Colonic mucosa (tissue), 4 donors: ENCODE measurements around the gene CADM3. TPM values are rescaled to one million over a fixed set of nuclear protein-coding genes. Genes with fewer than 3 reads are reported as not detected.

ENCODE experiments used
- DNase-seq: peaks from one replicate; pipeline ENCODE4 v3.0.0-alpha.2; 2020
- H3K27ac ChIP-seq: fragments of 200-600 bp; one replicate; pipeline ENCODE4 v1.8.0; 2021
- H3K27me3 ChIP-seq: fragments of 200-600 bp; one replicate; pipeline ENCODE4 v1.8.0; 2021
- H3K36me3 ChIP-seq: fragments of 200-600 bp; one replicate; pipeline ENCODE4 v1.8.0; 2021
- H3K4me1 ChIP-seq: fragments of 200-600 bp; one replicate; pipeline ENCODE4 v1.8.0; 2021; ENCODE audit warnings: mild to moderate bottlenecking
- H3K4me3 ChIP-seq: fragments of 200-600 bp; one replicate; pipeline ENCODE4 v1.8.0; 2021
- H3K9ac ChIP-seq, 2 donors: one replicate each; pipeline ENCODE4 v1.7.0; 2013; ENCODE audit warnings: control low read depth in 2 of 2, low read depth in 2 of 2, low read length in 2 of 2
- H3K9me3 ChIP-seq: fragments of 200-600 bp; one replicate; pipeline ENCODE4 v1.8.0; 2021
- CTCF ChIP-seq: fragments of 200-600 bp; IDR thresholded peaks from one replicate; pipeline ENCODE4 v1.8.0; 2022; ENCODE audit warnings: antibody characterized with exemption, mild to moderate bottlenecking
- intact Hi-C: fragments of 100-400 bp; cut with DNase I; formaldehyde crosslinking; loops from one replicate; pipeline ENCODE4 v1.14.1; 2022
- total RNA-seq, 2 donors: library from RNA; stranded (reverse); fragmentation: NEBNext Ultra II Directional in 1 of 2; extraction: Animal tissue kit (Norgen Biotek cat#: 25700) in 1 of 2; gene quantifications; one replicate each; pipeline ENCODE4 v1.2.1, GENCODE V29; 2021
- donor health status: healthy.
- donor health status: DM: no; HTN: no; CAD: no.
- donor health status: DM: no; HTN: no; CAD: no.

The CADM3 gene
- total RNA-seq, 2 donors from 2014 or later, result 2.7 to 8.7 TPM

- TF ChIP-seq CTCF, result no peak
- Histone ChIP-seq H3K27ac (no peak overlapping the region), H3K36me3 (no peaks in the 10 kb centered on the region), H3K9me3 (no peaks in the 10 kb centered on the region), H3K4me3 (no peak overlapping the region), H3K9ac (no peak overlapping the region), H3K4me1 (no peaks in the 10 kb centered on the region), H3K27me3 (no peaks in the 10 kb centered on the region)
- intact Hi-C loops, result no loop called here
- DNase-seq, result no peak
Measured at GRCh38 chr1:159222075-159222865, 50.9 kb downstream of the CADM3 start.

- intact Hi-C loops, result no loop called here
- no peak overlapping the region for H3K4me3 ChIP-seq
- H3K9ac ChIP-seq, result no peak overlapping the region
- no peaks in the 10 kb centered on the region for H3K36me3 ChIP-seq
- H3K27ac ChIP-seq, result no peak overlapping the region
- no peaks in the 10 kb centered on the region for H3K4me1 ChIP-seq
- H3K27me3 ChIP-seq, result no peaks in the 10 kb centered on the region
- DNase-seq, result no peak
- H3K9me3 ChIP-seq, result no peaks in the 10 kb centered on the region
- no peak for TF ChIP-seq CTCF
Measured at GRCh38 chr1:159223004-159223403, 51.6 kb downstream of the CADM3 start.

GRCh38 chr1:159228554-159228953 lies 57.1 kb downstream of the CADM3 start:
- H3K4me3 ChIP-seq, result no peak overlapping the region
- H3K27ac ChIP-seq, result no peak overlapping the region
- no peak overlapping the region for H3K9ac ChIP-seq
- intact Hi-C loops, result no loop called here
- no peak for TF ChIP-seq CTCF
- H3K4me1 ChIP-seq, result no peaks in the 10 kb centered on the region
- DNase-seq, result no peak
- H3K27me3 ChIP-seq, result no peaks in the 10 kb centered on the region
- no peaks in the 10 kb centered on the region for H3K36me3 ChIP-seq
- no peaks in the 10 kb centered on the region for H3K9me3 ChIP-seq

- intact Hi-C loops, result no loop called here
- H3K27ac ChIP-seq, result no peak overlapping the region
- no peaks in the 10 kb centered on the region for H3K36me3 ChIP-seq
- no peaks in the 10 kb centered on the region for H3K4me1 ChIP-seq
- no peaks in the 10 kb centered on the region for H3K9me3 ChIP-seq
- H3K4me3 ChIP-seq, result no peak overlapping the region
- no peaks in the 10 kb centered on the region for H3K27me3 ChIP-seq
- no peak overlapping the region for H3K9ac ChIP-seq
- no peak for TF ChIP-seq CTCF
- no peak for DNase-seq
Measured at GRCh38 chr1:159229260-159229885, 58.0 kb downstream of the CADM3 start.

GRCh38 chr1:159229896-159230295 lies 58.5 kb downstream of the CADM3 start:
- Histone ChIP-seq H3K9me3 (no peaks in the 10 kb centered on the region), H3K36me3 (no peaks in the 10 kb centered on the region), H3K27ac (no peak overlapping the region), H3K27me3 (no peaks in the 10 kb centered on the region), H3K9ac (no peak overlapping the region), H3K4me1 (no peaks in the 10 kb centered on the region), H3K4me3 (no peak overlapping the region)
- intact Hi-C loops, result no loop called here
- DNase-seq, result no peak
- TF ChIP-seq CTCF, result no peak
